GM13976 (cell line): ENCODE measurements around the gene MICAL2.

Experiments
- DNase-seq: peaks from one replicate; pipeline ENCODE4 v3.0.0; 2012; ENCODE audit warnings: low spot score
- CTCF ChIP-seq: IDR thresholded peaks from 2 replicates; pipeline ENCODE4 v1.5.1; 2012; ENCODE audit warnings: borderline replicate concordance, mild to moderate bottlenecking; ENCODE audit not compliant: insufficient read depth; ENCODE audit errors: extremely low read depth, missing control alignments, control extremely low read depth
- in situ Hi-C: fragments of 300-500 bp; cut with MboI; formaldehyde crosslinking; loops from one replicate; pipeline ENCODE4 v1.12.0; 2022; ENCODE audit warnings: low sequenced_read_pairs, mixed read lengths, inconsistent platforms; ENCODE audit not compliant: unreplicated experiment

The MICAL2 gene

DNA sequence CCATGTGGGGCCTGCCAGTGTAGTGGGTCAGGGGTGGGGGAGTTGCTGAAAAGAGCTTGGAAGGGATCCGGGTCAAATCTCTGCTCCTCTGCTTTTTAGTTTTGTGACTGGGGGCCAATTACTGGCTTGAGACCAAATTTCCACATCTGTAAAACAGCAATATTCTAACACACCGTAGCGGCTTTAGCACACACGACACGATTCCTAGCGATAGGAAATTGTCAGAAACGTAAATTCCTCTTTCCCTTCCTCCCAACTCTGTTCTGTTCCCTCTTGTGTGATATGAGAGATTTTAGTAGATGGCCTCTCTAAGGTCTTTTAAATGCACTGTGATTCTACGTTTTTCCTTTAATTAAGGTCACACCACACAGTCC lies 71.9 kb downstream of the MICAL2 start:
- in situ Hi-C loops: no loop called here

GRCh38 chr11:12182676-12183541 lies 72.5 kb downstream of the MICAL2 start:
- TF ChIP-seq CTCF: no peak
- in situ Hi-C loops: no loop called here
- DNase-seq: no peak

More for the DNA sequence above, 71.9 kb downstream of the MICAL2 start:
- no peak for TF ChIP-seq CTCF
- no peak for DNase-seq

GRCh38 chr11:12183827-12184620 lies 73.6 kb downstream of the MICAL2 start:
- in situ Hi-C loops: no loop called here
- no peak for TF ChIP-seq CTCF

GRCh38 chr11:12184699-12185098 lies 74.3 kb downstream of the MICAL2 start:
- in situ Hi-C loops: no loop called here
- TF ChIP-seq CTCF: no peak
- no peak for DNase-seq

More at GRCh38 chr11:12183827-12184620, 73.6 kb downstream of the MICAL2 start:
- DNase-seq: no peak

- TF ChIP-seq CTCF: no peak
- in situ Hi-C loops: no loop called here
- no peak for DNase-seq
Observed at GRCh38 chr11:12185106-12185690, 74.8 kb downstream of the MICAL2 start.

- no peak for DNase-seq
- in situ Hi-C loops: no loop called here
- no peak for TF ChIP-seq CTCF
Observed at GRCh38 chr11:12185914-12186313, 75.5 kb downstream of the MICAL2 start.
